AML-193 (cell line): ENCODE measurements around the gene ELL.
"Not testable (repeated sequence)": the region's sequence is repeated elsewhere in the genome, so short reads cannot be mapped to it uniquely, and the experiment has no call there.

ENCODE experiments used
- DNase-seq, 2 experiments: peaks; one replicate each; lab custom pipeline; 2025; lab: John Stamatoyannopoulos, UW

ELL gene

DNA sequence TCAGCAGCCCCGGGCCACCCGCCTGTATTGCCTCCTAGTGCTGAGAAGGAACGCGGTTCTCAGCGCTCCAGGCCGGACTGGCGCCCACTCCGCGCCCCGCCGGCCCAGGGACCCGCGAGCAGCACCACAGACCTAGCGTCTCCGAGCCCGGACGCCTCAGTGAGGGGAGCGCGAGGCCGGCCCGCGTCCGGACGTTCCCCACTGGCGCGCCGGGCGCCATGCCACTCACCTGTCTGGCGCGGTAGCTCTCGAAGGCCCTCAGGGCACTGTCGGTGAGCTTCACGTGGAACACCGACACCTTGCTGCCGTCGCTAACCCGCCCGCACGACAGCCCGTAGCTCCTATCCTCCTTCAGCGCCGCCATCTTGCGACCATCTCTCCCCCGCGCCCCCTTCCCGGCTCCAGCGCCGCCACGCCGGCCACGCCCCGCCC lies at the start of gene ELL:
Gene ELL (minus strand): TSS at position 379 of the 432 bp plus-strand sequence. CDS start 15 bp downstream, at position 364.
- no peak for DNase-seq

DNA sequence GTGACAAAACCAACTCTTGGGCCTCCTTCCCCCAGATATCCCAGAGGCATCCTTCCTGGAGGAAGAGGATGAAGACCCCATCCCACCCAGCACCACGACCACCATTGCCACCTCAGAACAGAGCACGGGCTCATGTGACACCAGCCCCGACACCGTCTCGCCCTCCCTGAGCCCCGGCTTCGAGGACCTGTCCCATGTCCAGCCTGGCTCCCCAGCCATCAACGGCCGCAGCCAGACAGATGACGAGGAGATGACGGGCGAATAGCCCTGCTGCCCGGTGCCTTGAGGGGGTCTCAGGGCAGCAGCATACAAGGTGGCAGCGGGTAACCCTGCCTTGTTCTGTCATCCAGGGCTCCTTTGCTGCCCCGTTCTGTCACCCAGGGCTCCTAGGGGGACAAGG lies 46.5 kb upstream of the ELL start:
- no peak for DNase-seq

DNA sequence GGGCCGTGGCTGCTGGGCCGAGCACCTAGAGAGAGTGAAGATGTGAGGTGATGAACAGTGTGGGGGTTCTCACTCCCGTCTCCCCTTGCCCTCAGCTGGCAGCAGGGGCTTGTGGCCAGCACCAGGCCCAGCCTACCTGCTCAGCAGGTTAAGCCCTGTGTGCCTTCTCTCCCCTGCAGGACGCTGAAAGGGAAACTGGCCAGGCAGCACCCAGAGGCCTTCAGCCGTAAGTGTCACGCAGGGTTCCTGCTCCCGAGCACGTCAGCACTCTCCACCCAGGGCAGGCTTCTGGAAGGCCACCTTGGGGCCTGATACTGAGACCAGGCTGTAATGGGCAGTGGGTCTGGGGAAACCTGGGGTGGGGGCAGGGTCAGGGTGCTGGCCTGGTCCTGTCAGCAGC lies 45.1 kb upstream of the ELL start:
- DNase-seq: no peak

DNA sequence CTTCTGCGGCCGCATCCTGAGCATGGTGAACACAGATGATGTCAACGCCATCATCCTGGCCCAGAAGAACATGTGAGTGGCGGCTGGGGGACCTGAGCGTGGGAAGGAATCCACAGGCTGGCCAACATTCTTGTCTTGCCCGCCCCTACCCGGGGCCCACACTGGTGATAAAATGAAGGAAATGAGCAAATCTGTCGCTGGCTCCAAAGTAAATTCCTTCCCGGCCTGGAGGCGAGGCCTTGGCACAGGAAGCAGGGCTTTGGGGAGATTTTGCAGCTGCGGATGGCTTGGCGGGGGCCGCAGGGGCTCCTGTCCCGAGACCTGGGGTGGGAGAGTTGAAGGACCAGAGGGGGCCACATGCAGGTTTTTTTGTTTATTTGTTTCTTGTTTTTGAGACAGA lies 40.2 kb upstream of the ELL start:
- DNase-seq: no peak

DNA sequence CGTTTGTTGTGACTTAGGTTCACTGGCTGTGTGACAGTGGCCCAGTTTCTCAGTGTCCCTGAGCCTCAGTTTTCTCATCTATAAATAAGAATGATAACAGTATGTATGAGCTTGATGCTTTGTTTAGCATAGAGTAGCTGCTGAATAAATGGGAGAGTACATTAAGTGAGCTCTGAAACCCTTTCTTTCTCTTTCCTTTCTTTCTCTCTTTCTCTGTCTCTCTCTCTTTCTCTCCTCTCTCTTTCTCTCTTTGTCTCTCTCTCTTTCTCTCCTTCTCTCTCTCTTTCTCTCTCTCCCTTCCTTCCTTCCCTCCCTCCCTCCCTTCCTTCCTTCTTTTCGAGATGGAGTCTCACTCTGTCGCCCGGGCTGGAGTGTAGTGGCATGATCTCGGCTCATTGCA lies 37.8 kb upstream of the ELL start:
- no peak for DNase-seq

DNA sequence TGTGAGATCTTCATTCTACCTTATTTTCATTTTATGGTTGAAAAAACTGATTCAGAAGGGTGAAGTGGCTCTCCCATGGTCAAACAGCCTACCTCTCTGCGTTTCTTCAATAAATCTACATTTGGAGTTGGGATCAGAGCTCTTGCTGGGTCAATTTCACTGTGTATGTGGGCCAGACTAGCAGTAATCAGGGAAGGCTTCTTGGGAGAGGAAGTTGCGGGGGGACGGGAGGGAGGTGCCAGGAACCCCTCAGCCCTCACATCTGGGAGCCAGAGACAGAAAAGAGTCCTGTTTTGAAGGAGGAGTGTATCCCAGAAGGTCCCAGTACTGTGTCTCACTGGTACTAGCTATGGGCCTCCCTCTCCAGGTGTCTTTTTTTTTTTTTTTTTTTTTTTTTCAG lies 36.7 kb upstream of the ELL start:
- DNase-seq: no peak

DNA sequence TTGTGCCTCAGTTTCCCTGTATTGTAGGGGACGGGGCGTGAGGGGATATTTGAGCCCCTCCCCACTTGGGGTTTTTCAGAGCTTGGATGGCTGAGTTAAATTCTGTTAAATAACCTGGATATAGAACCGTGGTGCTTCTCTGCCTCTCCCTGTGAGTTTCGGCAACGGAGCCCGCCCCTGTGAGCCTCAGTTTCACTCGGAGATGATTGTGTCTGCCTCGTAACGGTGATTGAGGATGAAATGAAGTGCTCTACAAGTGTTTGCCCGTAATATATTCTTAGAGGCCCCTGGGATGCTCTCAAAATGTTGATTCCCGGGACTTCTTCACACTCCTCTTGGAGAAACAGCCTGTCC lies 36.3 kb upstream of the ELL start:
- no peak for DNase-seq

DNA sequence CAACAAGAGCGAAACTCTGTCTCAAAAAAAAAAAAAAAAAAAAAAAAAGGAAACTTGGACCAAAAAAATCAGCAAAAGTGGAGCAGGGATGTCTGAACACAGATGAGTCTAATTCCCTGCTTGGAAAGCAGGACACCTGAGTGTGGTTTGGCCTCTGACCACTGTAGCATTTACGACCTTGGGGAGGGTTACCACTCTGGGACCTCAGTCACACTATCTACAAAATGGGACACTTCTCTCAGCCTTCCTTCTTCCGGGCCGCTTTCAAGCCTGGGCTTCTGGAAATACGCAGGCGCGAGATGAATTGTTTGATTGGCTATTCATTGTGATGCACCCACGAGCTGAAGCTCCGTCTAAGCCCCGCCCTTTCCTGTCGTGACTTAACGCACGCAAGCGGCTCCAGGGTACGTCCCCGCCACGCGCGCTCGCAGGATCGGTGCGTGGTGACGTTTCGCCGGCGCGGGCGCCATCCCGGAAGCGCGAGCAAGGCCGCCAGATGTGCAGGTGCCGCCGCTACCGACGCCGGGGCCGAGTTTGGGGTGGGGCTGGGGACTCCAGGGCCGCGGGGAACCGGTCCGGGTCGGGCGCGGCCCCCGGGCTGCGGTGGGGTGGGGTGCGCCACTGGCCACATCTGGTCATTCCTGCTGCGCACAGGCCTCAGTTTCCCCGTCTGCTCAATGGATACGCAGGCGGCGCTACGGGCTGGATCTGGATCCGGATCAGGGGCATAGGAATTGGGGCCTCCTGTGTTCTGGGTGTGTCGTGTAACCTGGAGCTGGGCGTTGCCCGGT lies 35.7 kb upstream of the ELL start, which contains the start of gene KXD1:
Gene KXD1 (plus strand): TSS at position 460 of the 791 bp plus-strand sequence. CDS start 4,187 bp downstream, outside the sequence.
- DNase-seq: peak; percentile 98

DNA sequence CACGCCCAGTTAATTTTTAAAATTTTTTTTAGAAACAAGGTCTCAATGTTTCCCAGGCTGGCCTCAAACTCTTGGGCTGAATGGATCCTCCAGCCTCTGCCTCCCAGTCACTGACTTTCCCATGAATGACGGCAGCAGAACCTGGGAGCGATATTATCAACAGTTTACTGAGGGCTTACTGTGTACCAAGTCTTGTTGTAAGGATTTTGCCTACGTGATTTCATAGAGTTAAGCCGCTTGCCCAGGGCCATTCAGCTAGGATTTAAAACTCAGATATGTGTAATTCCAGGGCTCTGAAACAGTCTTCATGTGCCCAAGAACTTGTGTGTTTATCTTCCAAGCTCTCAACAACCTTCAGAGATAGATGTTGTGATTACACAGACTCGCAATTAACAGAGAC lies 29.8 kb upstream of the ELL start:
- no peak for DNase-seq

DNA sequence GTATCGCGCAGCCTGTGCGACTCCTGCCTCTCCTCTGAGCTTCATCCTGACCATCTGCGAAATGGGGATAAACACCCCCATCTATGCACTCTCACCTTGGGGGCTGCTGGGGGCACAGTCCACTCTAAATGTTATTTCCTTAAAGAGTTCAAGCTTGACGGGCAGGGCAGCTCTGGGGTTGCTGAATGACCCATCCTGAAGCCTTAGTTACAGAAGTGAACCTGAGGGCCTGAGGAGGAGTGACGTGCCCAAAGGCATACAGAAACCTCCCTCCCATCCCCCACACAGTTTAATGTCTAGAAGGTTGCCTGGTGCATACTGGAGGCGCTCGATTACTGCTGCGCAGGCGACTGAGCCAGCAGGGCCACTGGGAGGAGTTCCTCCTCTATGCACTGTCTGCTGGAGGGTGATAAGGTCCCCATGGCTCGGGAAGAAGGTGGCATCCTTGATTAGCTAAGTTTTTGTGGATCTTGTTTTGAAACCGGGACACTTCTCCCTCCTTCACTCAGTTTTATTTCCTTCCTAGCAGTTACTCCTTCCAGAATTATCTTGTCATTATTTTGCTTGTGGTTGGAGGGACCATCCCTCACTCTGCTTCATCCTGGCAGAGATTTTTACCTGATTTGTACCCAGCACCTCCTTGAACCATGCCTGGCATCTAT lies 22.1 kb upstream of the ELL start:
- peak; percentile 72 to 86 for DNase-seq

DNA sequence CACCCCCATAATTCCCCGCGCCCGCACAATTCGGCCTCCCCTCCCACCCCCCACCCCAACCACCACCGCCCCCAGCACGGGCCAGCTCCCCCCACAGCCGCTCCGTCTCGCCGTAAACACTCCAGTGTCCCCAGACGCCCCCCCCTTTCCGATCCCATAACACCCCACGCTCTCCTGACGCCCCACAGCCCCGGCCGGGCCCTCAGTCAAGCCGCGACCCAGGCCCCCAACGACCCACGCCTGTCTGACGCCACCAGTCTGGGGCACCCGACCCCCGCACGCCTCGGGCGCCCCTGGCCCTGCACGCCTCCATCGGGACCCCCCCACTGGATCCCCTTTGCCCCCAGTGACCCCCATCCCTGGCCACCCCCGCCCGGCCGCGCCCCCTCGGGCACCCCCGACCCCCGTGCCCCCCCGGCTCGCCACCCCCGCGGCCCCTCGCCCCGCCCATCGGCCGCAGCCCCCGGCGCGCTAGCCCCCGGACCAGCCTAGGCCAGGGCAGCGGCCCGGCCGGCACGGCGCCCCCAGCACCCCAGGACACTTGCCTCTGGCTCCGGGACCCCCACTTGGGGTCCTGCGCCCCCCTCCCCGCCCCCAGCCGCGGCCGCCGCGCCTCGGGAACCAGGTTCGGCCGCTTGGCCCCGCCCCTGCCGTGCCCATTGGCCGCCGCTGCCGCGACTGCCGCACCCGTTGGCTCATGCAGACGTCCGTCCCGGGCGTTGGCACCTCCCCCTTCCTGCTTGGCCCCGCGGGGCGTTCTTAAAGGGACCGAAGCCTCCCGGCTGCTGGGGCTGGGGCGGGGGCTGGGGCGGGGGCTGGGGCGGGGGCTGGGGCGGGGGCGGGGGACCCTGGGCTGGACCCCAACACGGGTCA lies 21.3 kb upstream of the ELL start, which contains the start of gene FKBP8:
Gene FKBP8 (minus strand): TSS at position 633 of the 873 bp plus-strand sequence. CDS start 1,603 bp downstream, outside the sequence.
- peak; percentile 71 to 72 for DNase-seq

DNA sequence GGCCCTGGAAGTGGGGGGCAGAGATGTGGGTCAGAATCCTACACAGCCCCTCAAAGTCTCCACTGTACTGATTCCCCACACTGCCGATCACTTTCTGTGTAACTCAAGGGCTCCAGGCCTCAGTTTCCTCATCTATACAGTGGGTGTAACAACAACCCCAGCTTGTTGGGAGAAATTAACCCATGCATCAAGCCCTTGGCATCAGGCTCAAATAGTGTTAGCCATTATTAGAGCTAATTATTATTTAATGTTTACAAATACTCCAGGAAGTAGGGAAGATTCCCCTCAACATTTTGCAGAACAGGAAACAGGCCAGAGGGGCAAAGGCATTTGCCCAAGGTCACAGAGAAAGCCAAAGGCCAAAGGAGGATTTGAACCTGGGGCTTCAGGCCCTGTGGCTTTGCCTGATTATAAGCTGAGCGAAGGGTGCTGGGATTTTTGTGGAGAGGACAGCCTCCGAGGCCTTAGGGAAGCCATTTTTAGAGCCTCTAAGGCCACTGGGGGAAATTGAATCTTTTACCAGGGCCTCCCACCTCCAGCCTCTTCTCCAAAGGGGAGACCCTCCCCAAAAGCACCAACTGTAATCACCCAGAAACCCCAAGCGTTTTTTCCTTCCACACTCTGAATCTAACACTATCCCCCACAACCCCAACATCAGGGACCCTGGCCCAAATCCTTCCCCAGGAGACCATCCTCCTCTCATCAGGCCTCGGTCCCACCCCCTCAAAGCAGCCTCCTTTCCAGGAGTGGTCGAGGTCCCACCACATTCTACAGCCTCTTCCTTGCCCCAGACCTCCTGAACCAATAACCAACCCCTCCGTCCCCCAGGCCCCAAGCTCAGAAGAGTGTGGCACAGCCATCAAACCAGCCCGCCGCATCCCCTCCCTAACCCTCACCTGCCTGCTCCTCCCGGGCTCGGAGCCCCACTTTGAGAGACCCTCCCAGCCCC lies 20.4 kb upstream of the ELL start:
- DNase-seq: no peak

DNA sequence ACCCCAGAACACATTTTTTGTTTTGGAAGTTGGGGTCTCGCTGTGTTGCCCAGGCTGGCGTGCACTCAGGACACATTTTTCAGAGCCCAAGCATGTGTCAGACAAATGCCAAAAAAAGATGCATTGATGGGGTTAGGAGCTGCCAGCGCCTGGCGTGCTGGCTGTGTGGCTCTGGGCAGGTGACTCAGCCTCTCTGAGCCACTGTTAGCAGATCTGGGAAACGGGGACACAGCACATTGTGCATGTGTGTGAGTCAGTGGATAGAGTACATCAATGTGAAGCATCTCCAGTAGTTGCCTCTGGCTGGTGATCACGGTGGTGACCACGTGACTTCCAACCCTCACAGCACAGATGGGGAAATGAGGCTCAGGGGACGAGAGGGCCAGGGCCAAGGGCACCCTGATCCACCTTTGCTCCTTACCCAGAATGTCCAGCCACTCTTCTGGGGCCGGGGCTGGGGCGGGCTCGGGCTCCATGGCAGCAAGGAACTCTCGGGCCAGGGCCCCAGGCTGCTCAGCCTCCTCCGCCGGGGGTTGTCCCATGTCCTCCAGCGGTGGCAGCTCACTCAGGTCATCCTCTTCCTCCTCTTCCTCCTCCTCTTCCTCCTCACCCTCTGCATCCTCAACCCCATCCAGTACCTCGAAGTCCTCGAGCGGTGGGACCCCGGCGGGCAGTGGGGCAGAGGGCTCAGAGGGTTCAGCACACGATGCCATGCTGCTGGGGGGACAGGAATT lies 19.6 kb upstream of the ELL start:
- no peak for DNase-seq

DNA sequence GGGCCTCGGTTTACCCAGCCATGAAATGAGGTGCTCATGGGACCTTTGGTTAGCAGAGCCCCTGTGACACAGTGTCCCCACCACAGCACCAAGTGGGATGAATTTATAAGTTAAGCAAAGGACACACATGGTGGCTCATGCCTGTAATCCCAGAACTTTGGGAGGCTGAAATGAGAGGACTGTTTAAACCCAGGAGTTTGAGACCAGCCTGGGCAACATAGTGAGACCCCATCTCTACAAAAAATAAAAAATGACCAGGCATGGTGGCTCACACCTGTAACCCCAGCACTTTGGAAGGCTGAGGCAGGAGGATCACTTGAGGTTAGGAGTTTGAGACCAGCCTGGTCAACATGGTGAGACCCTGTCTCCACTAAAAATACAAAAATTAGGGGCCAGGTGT lies 18.3 kb upstream of the ELL start:
- not testable (repeated sequence) for DNase-seq

DNA sequence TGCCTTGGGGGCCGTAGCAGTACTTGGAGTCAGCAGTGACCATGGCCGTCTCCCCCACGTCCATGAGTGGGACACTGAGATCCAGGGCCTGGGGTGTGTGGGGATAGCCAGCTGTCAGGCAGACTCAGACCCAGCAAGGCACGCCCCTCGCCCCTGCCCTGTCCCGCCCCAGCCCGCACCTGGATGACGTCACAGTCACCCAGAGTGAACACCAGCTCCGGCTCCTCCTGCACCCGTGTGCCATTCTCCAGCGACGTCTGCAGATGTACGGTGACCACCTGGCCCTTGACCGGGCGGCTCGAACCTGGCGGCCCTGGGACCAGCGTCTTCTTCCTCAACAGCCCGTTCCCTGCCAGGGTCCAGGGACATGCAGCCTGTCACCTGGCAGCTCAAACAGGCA lies 17.5 kb upstream of the ELL start:
- DNase-seq: no peak

DNA sequence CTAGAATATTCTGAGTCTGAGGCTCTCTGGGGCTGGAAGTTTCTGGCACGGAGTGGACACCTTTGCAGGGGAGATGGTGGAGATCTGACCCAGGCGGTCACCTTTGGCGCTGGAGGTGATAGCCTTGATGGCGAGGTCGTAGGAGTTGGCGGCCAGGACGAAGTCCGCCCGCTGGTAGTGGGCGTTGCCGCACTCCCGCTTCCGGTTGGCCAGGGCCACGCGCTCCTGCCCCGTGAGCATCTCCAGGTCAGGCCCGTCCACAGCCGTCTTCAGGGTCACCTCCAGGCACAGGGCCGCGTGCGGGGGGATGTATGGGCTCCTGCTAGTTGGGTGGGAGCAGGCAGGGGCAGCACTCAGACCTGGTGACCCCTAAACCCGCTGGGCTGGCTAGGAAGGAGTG lies 16.2 kb upstream of the ELL start:
- DNase-seq: no peak

DNA sequence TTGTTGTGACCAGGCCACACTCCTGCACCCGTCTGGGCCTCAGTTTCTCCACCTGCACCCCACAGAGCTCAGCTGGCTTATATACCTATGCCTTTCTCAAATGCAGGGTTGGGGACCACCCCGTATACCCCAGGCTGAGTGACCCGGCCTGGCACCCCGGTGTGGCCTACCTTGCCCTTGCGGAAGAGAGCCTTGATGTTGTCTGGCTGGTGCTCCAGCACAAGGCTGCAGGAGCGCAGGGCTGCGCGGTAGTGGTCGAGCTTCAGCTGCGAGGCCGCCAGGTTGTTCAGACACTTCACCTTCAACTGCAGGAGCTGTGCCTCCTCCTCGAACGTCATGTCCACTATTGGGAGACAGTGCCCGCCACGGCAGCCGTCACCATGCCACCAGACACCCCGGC lies 15.6 kb upstream of the ELL start:
- no peak for DNase-seq

DNA sequence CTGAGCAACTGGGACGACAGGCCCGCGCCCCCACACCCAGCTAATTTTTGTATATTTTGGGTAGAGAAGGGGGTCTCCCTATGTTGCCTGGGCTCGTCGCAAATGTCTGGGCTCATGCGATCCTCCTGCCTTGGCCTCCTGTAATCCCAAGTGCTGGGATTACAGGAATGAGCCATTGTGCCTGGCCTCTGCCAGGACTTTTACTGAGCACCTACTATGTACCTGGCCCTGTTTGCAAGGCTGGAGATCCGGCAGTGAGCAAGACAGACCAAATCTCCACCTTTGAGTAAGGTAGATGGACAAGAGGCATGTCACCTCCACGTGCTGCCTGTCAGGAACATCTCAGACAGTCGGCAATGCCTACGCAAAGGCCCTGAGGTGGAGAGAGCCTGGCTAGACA lies 14.6 kb upstream of the ELL start:
- DNase-seq: no peak

DNA sequence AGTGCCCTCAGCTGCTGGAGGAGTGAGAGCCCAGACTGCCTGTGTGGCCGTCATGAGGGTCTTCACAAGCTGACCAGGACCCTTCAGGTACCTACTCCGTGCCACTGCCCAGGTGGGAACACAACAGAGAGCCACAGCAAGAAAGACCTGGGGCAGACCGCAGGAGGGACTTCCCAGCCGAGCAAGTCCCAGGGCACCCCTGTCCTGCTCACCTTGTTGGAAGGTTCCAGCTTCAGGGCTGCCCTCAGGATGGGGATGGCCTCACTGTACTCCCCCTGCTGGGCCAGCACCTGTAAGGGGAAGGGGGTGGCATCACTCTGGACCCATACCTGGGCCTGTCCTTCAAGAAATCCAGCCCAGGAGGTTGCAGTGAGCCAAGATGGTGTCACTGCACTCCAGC lies 11.2 kb upstream of the ELL start:
- DNase-seq: no peak

DNA sequence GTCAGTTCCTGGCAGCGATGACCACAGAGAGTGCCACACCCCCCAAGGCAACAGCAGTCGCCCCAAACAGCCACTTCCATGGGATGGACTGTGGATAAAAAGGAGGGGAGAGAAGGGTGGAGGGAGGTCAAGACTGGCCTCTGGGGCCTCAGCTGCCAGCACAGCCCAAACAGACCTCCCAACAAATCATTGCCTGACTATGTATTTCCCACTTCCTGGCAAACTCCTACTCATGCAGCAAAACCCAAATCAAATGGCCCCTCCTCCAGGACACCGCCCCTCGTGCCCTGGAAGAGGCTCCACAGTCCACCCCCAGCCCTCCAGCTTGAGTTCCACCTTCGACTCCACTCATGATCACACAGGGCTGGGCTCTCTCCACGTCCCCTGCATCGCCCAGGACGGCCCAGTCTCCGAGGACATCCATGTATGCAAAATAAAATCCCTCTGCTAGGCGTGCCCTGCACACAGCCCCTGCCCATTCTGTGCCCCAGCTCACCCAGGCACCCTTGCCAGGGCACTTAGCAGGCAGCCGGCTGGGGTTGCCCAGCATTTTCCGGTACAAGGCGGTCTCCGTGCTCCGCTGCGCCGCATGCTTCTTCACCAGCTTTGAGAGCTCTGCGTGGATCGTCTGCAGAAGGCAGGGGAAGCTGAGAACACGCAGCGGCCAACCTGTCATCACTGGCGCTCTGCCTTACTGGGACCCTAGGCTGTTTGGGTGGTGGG lies 10.5 kb upstream of the ELL start:
- DNase-seq: no peak
